Left colon (tissue), 2 donors: ENCODE data around the gene NAA20. TPM values are rescaled to one million over a fixed set of nuclear protein-coding genes. Genes with fewer than 3 reads are reported as not detected.

ENCODE experiments used
- ATAC-seq: fragments of 200-7000 bp; cut with Tn5 transposase; one replicate; pipeline ENCODE4 v1.9.1; 2020; ENCODE audit warnings: mild to moderate bottlenecking, moderate library complexity
- DNase-seq, 2 donors: peaks; one replicate each; pipeline ENCODE4 v3.0.0-alpha.2; 2020
- intact Hi-C, 2 donors: fragments of 100-400 bp; cut with DNase I in 1 of 2; cut with micrococcal nuclease in 1 of 2; formaldehyde crosslinking; loops; one replicate each; pipeline versions ENCODE4 v1.11.2 to v1.14.0; 2022; cut with DNase I, micrococcal nuclease
- total RNA-seq, 2 donors: library from RNA; stranded (reverse); fragmentation: NEBNext Ultra II Directional; extraction: Animal tissue kit (Norgen Biotek cat#: 25700); gene quantifications; one replicate each; pipeline ENCODE4 v1.2.1, GENCODE V29; 2021
- donor health status: DM: no; HTN: no; CAD: no.
- donor health status: DM: yes; HTN: yes; CAD: no.

Gene NAA20
- total RNA-seq, 2 donors from 2014 or later = 39.2 to 39.6 TPM

DNA sequence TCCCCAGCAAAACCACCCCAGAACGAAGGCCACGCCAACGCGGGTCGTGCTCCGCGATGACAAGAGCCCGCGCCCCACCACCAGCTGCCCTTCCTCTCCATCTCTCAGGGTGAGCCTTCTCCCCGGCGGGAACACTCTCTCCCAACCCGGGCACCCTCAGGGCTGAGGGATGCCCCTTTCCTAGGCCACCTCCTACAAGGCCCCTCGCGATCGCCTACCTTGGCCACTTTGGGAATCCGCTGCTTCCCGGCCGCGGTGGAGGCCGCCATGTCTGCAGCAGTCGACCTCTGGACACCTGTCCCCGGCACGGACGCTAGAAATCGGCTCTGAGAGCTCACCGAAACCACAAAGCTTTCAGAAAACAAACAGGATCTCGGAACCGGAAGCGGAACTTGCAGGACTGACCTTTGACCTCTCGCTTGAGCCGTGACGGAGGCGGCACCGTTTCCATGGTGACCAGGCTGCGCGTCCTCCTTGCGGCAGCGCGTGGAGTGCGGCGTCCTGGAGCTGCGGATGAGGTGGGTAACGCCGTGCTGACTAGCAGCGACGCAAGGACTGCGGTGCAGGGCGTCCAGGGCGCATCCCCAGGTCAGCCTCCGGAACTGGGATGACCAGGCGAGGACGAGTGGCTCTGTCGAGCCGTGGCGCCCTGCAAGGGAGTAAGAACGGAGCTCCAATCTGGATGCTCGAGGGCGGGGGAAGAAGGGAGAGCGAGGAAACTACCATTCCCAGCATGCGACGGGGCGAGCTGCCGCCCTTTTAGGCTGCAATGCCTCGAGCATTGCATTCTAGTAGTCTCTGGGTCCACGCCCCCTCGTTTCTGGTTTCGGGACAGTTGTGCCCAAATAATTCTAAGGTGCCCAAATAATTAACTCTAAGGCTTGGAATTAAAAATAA, 35.2 kb downstream of the NAA20 start, which contains the start of the genes CFAP61 and CRNKL1:
Gene CFAP61, plus strand, starts transcription at position 459 of the 897 bp plus-strand sequence. CDS start 4,122 bp downstream, outside the sequence.
Gene CRNKL1, minus strand, starts transcription at position 393 of the 897 bp plus-strand sequence. Its CDS starts 124 bp downstream, at position 269.
- intact Hi-C loops = no loop called here
- ATAC-seq (peak; percentile 96), DNase-seq (peak; percentile 97 to 99)

DNA sequence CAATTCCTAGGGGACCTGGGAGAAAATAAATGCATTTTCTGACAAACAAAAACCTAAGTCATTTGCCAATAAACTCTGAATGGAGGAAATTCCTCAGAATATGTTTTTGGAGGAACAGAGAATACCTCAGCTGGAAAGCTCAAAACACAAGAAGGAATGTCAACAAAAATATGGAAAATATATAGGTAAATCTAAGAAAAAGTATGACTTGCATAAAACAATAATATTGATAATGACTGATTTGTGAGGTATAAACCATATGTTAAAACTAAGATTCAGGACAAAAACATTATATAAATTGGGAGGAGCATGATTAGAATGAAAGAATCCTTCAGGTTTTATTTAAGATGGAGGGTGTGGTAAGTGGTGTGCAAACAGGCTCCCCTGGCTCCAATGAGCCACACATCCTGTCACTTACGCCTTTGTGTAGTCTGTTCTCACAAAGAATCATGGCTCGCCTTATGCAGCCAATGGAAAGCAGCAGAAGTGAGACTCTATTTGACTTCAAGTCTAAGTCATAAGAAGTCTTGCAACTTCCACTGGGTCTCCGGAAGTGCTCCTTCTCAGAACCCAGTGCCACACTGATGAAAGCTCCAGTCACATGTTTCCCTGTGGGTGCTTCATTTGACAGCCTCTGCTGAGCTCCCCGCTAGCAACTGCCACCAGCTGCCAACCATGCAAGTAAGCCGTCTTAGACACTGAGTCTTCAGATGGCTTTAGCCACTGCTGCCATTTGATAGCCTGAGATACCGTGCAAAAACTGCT, 43.3 kb downstream of the NAA20 start:
- no peak for DNase-seq

DNA sequence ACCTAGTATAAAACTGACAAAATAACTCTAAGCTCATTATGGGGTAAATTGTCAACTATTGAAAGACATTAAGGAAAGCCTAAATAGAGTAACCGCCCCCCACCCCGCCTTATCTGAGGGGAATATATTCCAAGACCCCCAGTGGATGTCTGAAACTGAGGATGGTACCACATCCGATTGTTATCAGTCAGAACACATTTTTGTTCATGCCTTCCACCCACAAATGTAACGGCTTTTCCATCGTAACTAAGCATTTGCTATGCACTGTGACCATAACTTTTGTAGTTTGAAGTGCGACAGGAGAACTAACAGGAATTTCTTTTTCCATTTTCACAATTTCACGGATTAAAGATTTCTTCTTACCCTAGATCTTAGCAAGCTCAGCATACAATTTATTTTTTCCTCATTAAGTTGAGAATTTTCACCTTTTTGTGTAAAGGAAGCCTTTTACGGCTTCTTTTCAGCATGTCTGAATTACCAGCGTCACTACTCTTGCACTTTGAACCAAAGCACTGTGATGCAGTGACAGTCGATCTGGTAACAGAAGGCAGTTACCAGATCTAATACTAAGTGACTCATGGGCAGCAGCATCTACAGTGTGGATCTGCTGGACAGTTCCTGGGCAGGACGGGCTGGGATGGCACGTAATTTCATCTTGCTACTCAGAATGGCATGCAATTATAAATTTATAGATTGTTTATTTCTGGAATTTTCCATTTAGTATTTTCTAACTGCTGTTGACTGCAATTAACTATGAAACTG, 47.0 kb downstream of the NAA20 start:
- ATAC-seq = peak; percentile 28
- no peak for DNase-seq
- intact Hi-C loops = no loop called here

More for the DNA sequence above, 43.3 kb downstream of the NAA20 start:
- no peak for ATAC-seq
- intact Hi-C loops = no loop called here

DNA sequence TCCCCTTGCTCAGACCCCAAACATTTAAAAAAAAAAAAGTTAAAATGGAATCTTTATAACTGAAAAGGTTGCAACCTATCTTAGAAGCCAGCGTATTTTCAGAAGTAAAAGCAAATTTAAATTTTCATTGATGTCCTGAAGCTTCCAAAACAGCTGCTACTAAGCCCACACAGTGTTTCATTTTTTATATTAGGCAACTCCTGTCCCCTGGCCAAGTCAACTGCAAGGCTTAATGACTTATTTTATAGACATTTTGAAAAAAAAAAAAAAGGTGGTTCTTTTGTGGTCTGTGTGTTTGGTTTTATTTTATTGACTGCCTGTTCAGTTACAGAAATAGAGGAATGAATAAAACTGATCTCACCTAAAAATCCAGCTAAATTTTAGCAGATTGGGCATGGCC, 48.2 kb downstream of the NAA20 start:
- no peak for ATAC-seq
- DNase-seq = no peak
- intact Hi-C loops = no loop called here

DNA sequence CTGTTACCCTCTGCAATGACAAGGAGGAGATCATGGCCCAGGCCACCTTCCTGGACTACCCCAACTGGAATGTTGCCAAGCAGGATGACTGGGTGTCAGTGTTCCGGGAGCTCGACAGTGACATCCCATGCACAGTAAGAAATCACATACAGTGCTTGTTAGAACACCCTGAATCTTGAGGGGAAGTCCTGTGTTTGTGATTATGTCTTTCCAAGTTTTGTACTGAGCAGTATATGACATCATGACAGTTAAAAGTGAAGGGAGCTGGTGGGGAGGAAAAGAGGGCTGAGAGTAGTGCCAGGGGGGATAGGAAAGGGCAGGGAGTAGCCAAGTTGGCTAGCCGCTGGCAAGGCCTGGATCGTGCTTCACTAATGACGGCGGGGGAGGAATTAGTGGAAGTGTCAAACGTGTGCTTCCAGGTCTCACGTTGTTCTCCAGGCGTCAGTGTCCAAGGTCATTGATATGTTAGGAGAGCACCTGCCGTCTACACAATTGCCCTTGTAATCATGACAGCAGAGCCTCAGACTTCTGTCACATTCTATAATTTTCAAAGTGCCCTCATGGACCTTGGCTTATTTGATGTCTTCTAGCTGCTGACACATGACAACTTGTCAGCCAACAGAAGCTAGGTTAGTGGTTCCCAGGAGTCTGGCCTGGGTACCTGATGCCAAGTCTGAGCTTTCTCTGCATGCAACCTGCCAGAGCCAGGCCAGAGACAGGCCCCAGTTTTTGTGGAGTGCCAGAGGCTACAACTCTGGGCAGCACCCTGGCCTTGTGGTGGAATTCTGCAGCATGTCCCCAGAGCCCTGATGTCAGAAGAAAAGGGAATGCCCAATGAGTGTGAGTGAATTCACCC, 53.9 kb downstream of the NAA20 start:
- intact Hi-C loops = no loop called here
- ATAC-seq (no peak), DNase-seq (no peak)

DNA sequence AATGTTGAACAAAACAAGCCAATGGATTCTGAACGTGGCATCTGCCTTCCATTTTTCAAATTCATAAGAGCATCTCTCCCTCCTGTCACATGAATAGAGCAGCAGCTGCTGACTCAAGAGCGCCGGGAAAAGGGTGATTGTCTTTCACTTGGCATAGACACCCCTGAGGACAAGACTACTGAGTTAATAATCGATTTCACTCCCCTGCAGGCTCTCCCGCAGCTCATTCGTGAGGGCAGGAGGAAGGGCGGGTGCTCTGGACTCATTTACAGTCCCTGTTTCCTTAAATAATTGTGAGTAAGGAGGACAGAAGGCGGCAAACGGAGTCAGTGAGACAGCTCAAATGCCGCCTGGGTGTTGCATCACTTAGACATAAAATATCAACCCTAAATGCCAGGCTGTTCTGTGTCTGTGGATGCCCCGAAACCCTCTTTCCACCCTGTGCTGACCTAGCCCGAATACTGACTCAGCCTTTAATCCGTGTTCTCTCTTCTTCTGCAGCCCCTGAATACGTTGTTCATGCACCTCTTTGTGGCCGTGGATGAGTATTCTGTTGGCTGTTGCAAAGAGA, 56.7 kb downstream of the NAA20 start:
- DNase-seq (no peak), ATAC-seq (no peak)
- intact Hi-C loops = no loop called here

DNA sequence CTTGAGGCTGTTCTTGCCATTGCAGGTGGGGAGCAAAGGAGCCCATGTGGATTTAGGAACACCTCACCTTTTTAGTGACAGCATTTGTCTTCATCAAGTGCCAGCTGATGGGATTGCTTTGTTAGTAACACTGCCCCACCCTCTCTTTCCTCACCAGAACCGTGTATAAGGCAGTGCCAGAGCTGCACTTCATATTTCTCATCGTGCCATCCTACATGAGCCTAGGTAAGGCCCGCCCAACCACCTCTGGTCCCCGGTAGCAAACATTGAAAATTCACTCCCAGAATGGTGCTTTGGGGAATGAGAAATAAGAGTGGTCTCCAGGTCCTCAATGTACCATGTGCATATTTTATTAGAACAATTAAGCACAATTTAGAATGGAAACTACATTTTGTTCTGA, 57.9 kb downstream of the NAA20 start:
- DNase-seq (no peak), ATAC-seq (no peak)
- intact Hi-C loops = no loop called here

DNA sequence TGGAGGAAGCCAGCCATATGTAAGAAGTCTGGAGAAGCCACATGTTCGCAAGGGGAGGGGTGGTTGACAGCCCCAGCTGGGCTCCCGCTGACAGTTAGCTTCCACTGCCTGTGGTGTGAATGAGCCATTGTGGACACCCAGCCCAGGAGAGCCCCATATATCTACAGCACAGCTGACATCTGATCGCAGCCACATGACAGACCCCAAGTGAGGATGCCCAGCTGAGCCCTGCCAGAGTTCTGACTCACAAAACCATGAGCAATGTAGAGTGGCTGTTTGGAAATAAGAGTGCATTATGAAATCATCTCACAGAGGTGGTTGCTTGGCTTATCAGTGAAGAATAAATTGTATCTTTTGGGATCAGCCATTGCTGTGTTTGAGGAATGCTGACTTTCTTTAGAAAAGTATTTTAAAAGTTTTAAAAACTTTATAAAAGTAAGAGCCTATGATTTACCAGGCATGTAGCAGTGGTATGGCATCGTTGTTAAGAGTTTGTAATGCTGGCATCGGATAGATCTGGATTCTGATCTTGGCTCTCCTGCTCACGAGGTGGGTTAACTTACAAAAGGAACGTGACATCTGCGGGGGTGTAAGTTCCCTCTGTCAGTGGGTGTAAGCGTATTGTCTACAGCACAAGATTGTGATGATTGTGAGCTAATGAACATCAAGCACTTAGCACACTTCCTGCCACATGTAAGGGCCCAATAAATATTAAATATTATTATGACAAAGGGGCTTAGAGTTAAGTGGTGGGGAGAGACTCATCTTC, 59.3 kb downstream of the NAA20 start:
- intact Hi-C loops = no loop called here
- ATAC-seq = no peak
- no peak for DNase-seq

DNA sequence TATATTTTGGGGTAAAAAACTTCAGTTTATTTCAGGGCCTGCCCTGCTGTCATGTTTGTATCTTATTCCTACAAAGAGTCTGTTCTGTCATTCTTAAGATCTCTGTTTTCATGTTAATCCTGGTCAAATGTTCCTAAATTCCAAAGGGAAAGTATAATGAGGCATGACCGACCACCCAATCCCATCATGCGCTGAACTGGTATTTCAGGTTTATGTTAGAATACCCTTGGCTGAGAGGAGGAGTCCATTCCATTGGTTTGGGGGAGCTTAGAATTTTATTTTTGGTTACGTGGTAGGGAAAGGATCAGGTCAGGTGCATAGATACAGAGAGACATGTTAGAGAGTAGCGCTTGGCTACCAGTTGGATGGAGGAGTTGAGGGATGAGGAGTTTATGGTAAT, 60.9 kb downstream of the NAA20 start:
- DNase-seq (no peak), ATAC-seq (no peak)
- intact Hi-C loops = no loop called here

DNA sequence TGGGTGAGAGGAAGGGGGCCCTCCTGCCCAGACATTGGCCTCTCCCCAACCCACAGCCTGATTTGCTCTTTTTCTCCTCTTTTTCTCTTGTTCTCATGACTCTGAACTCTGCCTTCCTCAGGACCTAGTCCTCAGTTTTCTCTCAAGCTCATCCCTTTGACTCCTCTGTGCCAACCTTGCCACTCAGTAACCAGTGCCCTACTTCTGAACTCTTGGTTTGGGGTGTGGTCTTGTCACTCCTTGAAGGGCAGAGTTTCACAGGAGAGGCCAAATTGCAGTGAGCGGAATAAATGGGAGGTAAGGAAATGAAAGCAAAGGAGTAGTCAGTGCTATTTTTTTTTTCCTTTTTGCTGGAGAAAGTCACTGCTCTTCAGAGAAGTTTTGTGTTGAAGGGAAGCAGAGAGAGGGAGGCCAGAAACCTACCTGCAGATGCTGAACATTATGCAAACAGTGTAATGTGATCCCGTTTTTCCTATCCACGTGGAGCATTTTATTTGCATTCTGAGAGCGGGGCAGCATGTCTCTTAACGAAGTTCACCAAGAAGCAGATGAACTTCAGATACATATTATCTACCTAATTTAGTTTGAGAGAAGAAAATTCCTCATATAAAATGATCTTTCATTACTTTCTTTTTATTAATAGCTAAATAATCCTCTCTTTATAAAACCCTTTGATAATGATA, 62.1 kb downstream of the NAA20 start:
- ATAC-seq = peak; percentile 97
- no peak for DNase-seq
- intact Hi-C loops = no loop called here

Other genes starting within 250 kb of the NAA20 start
- 10 to 100 TPM; 15.2 to 22.4 TPM for gene CRNKL1, start 35.1 kb downstream of the NAA20 start, total RNA-seq
- under 1 TPM in 1 of 2 donors, not detected in 1; 0.67 TPM for gene CFAP61, start 35.2 kb downstream of the NAA20 start, total RNA-seq